Endothelial cell of umbilical vein (primary cell): ENCODE data around the gene TRAP1. TPM values are rescaled to one million over a fixed set of nuclear protein-coding genes. Genes with fewer than 3 reads are reported as not detected.

Source experiments
- BruUV-seq: library from RNA; stranded (reverse); fragments of 400-500 nt; replicated peaks from 2 replicates; lab custom pipeline; 2021; lab: Mats Ljungman, UMichigan
- CTCF ChIA-PET: fragments of 300-600, 350-600 bp; sonication (Branson Sonifier 250); formaldehyde crosslinking; loops from one replicate; lab custom pipeline; 2021; ENCODE audit warnings: antibody characterized with exemption, inconsistent platforms; lab: Charles Lee
- POLR2A ChIA-PET: fragments of 300-600, 350-600 bp; sonication (Branson Sonifier 250); formaldehyde crosslinking; loops from one replicate; lab custom pipeline; 2021; ENCODE audit warnings: antibody characterized with exemption, inconsistent platforms; lab: Charles Lee
- DNase-seq: peaks from one replicate; pipeline ENCODE4 v3.0.0-alpha.2; 2011; ENCODE audit warnings: low read depth, low spot score
- FAIRE-seq: peaks from 2 replicates; lab custom pipeline; 2011; peaks lifted over from hg19 to GRCh38; lab: Jason Lieb, UNC
- H2AFZ ChIP-seq: 2 replicates; pipeline ENCODE4 v1.6.0; 2012; ENCODE audit warnings: low read depth, low read length, control low read depth, inconsistent platforms
- H3K27ac ChIP-seq: 2 replicates; pipeline ENCODE4 v1.5.1; 2011; ENCODE audit warnings: low read depth, mild to moderate bottlenecking, control low read depth, low read length, moderate library complexity; ENCODE audit not compliant: insufficient read depth
- H3K27me3 ChIP-seq, 2 experiments: 2 replicates each; pipeline versions ENCODE4 v1.6.0 to v1.6.1; 2011; ENCODE audit warnings: low read length in 2 of 2, mixed read lengths in 1 of 2; ENCODE audit not compliant: control insufficient read depth in 2 of 2, insufficient read depth in 2 of 2
- H3K36me3 ChIP-seq, 2 experiments: 2 replicates in 1 of 2; 3 replicates in 1 of 2; pipeline ENCODE4 v1.5.1; 2011; ENCODE audit warnings: low read length in 2 of 2, mild to moderate bottlenecking in 1 of 2, moderate library complexity in 1 of 2; ENCODE audit not compliant: control insufficient read depth in 2 of 2, insufficient read depth in 2 of 2; ENCODE audit errors: extremely low read depth in 1 of 2
- H3K4me1 ChIP-seq: 3 replicates; pipeline ENCODE4 v1.5.1; 2011; ENCODE audit warnings: mild to moderate bottlenecking, low read length; ENCODE audit not compliant: control insufficient read depth, insufficient read depth; ENCODE audit errors: extremely low read depth
- H3K4me2 ChIP-seq: 2 replicates; pipeline ENCODE4 v1.6.1; 2011; ENCODE audit warnings: low read length, control low read depth, mixed read lengths; ENCODE audit not compliant: insufficient read depth
- H3K4me3 ChIP-seq, 3 experiments: fragments of 200-600 bp in 1 of 3; sonication (generic), shearing (Covaris generic) in 1 of 3; replicated peaks in 1 of 3; 2 replicates each; pipeline ENCODE4 v1.5.1; 2011 to 2016; ENCODE audit warnings: control low read depth in 3 of 3, low read length in 3 of 3, mild to moderate bottlenecking in 2 of 3, inconsistent platforms in 1 of 3, low read depth in 1 of 3, moderate library complexity in 1 of 3; ENCODE audit not compliant: insufficient read depth in 1 of 3
- H3K79me2 ChIP-seq: 2 replicates; pipeline ENCODE4 v1.6.0; 2012; ENCODE audit warnings: low read length, inconsistent platforms; ENCODE audit not compliant: control insufficient read depth, insufficient read depth
- H3K9ac ChIP-seq: replicated peaks from 2 replicates; pipeline ENCODE3; 2011; ENCODE audit warnings: low read length, control low read depth; ENCODE audit not compliant: insufficient read depth; ENCODE audit errors: extremely low read depth
- H3K9me1 ChIP-seq: replicated peaks from 3 replicates; pipeline ENCODE4 v1.6.0; 2011; ENCODE audit warnings: mild to moderate bottlenecking, low read length; ENCODE audit not compliant: control insufficient read depth, insufficient read depth; ENCODE audit errors: extremely low read depth
- H3K9me3 ChIP-seq: replicated peaks from 2 replicates; pipeline ENCODE4 v1.5.1; 2012; ENCODE audit warnings: low read length, inconsistent platforms; ENCODE audit not compliant: control insufficient read depth, insufficient read depth
- H4K20me1 ChIP-seq: replicated peaks from 2 replicates; pipeline ENCODE3; 2011; ENCODE audit warnings: mild to moderate bottlenecking, low read length; ENCODE audit not compliant: control insufficient read depth, insufficient read depth; ENCODE audit errors: extremely low read depth
- EZH2 ChIP-seq: IDR thresholded peaks from 2 replicates; pipeline ENCODE4 v1.6.1; 2012; ENCODE audit warnings: borderline replicate concordance, low read depth, mild to moderate bottlenecking, moderate library complexity, low read length, inconsistent platforms; ENCODE audit not compliant: severe bottlenecking
- FOS ChIP-seq: IDR thresholded peaks from 2 replicates; pipeline ENCODE4 v1.6.1; 2011; ENCODE audit warnings: mild to moderate bottlenecking, low read length, moderate library complexity, borderline replicate concordance; ENCODE audit not compliant: insufficient read depth
- GATA2 ChIP-seq: IDR thresholded peaks from 2 replicates; pipeline ENCODE4 v1.7.0; 2011; ENCODE audit warnings: low read depth, mild to moderate bottlenecking, moderate library complexity, mixed read lengths, low read length; ENCODE audit not compliant: insufficient read length, insufficient read depth
- JUN ChIP-seq: IDR thresholded peaks from 2 replicates; pipeline ENCODE4 v1.6.1; 2011; ENCODE audit warnings: borderline replicate concordance, low read depth; ENCODE audit not compliant: insufficient read length, insufficient read depth
- MYC ChIP-seq: IDR thresholded peaks from one replicate; pipeline ENCODE4 v1.6.1; 2011; ENCODE audit warnings: mild to moderate bottlenecking, low read depth, low read length
- POLR2A ChIP-seq: IDR thresholded peaks from 2 replicates; pipeline ENCODE4 v1.6.1; 2012; ENCODE audit warnings: low read depth, mild to moderate bottlenecking, control low read depth, low read length
- POLR2AphosphoS5 ChIP-seq: IDR thresholded peaks from 2 replicates; pipeline ENCODE4 v1.6.1; 2012; ENCODE audit warnings: low read depth, mild to moderate bottlenecking, control low read depth, low read length, moderate library complexity; ENCODE audit not compliant: insufficient read depth
- dilution Hi-C: fragments of 300-500 bp; cut with MboI; formaldehyde crosslinking; loops from one replicate; pipeline ENCODE4 v1.15.0; 2019; ENCODE audit warnings: low sequenced_read_pairs; ENCODE audit not compliant: extremely low pct_ligation_motif_present
- intact Hi-C: fragments of 100-400 bp; cut with micrococcal nuclease; formaldehyde crosslinking; loops from one replicate; pipeline ENCODE4 v1.10.0; 2022
- polyA plus RNA-seq, 4 experiments: library from polyadenylated mRNA; depleted of rRNA in 3 of 4; stranded (reverse) in 3 of 4; unstranded in 1 of 4; fragments of >200 nt; gene quantifications; 2 replicates each; pipeline versions ENCODE4 v1.2.1 to v1.2.3, GENCODE V29; 2011 to 2012; ENCODE audit warnings: missing spikeins in 1 of 4
- total RNA-seq: library from RNA; stranded (reverse); gene quantifications from 2 replicates; pipeline ENCODE4 v1.2.3, GENCODE V29; 2021
- TF ChIP-seq, protein P1 (sequence below), 2 donors: IDR thresholded peaks; 1 replicate in 1 of 2; 2 replicates in 1 of 2; pipeline ENCODE4 v1.5.1; 2011; ENCODE audit warnings: low read length in 2 of 2, mild to moderate bottlenecking in 2 of 2, moderate library complexity in 2 of 2, control low read depth in 1 of 2, inconsistent platforms in 1 of 2, low read depth in 1 of 2; ENCODE audit not compliant: insufficient read depth in 1 of 2; ENCODE audit errors: extremely low read depth in 1 of 2
- TF ChIP-seq, protein P2 (sequence below): IDR thresholded peaks from 2 replicates; pipeline ENCODE4 v1.6.1; 2011; ENCODE audit not compliant: insufficient read depth, insufficient read length

TRAP1 gene
- total and polyA plus RNA-seq, 2 donors (not counting 3 experiments of a cell fraction or from before 2014, with no cell fraction given), result 95.6 to 102 TPM

DNA sequence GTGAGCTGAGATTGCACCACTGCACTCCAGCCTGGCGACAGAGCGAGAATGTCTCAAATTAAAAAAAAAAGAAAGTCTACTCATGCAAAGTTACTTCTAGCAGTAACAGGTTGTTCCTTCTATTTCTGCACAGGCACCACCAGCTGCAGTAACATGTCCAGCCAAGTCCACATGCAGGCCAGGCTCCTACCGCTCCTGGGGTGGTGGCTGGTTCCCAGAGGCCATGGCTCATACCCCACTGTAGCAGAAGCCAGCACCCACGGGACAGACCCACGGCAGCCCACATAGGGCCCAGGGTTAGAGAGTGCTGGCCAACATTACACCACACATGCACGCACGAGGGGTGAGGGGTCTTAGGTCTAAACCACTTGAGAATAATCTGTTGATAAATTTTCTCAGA lies 26.7 kb upstream of the TRAP1 start:
- no peaks in the 10 kb centered on the region for H3K9me1 ChIP-seq
- H3K27me3 ChIP-seq, result no peaks in the 10 kb centered on the region
- H2AFZ ChIP-seq, result no peak overlapping the region
- no peaks in the 10 kb centered on the region for H4K20me1 ChIP-seq
- FAIRE-seq (no peak), DNase-seq (no peak)
- dilution Hi-C loops, result no loop called here
- H3K9ac ChIP-seq, result no peak overlapping the region
- H3K36me3 ChIP-seq, result peaks cover 17 to 57% of the 10 kb centered on the region in 2 experiments
- H3K4me1 ChIP-seq, result no peaks in the 10 kb centered on the region
- BruUV-seq, result no TSS peak
- TF ChIP-seq POLR2A (no peak), MYC (no peak), GATA2 (no peak), FOS (no peak), POLR2AphosphoS5 (no peak), JUN (no peak), EZH2 (no peak)
- TF ChIP-seq, protein P1, sequence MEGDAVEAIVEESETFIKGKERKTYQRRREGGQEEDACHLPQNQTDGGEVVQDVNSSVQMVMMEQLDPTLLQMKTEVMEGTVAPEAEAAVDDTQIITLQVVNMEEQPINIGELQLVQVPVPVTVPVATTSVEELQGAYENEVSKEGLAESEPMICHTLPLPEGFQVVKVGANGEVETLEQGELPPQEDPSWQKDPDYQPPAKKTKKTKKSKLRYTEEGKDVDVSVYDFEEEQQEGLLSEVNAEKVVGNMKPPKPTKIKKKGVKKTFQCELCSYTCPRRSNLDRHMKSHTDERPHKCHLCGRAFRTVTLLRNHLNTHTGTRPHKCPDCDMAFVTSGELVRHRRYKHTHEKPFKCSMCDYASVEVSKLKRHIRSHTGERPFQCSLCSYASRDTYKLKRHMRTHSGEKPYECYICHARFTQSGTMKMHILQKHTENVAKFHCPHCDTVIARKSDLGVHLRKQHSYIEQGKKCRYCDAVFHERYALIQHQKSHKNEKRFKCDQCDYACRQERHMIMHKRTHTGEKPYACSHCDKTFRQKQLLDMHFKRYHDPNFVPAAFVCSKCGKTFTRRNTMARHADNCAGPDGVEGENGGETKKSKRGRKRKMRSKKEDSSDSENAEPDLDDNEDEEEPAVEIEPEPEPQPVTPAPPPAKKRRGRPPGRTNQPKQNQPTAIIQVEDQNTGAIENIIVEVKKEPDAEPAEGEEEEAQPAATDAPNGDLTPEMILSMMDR (IDR thresholded peaks at IDR 0.05; ENCODE audit: extremely low read depth in 1 of 2, insufficient read depth in 1 of 2, low read depth in 1 of 2, low read length in 2 of 2), result no peak
- TF ChIP-seq, protein P2, sequence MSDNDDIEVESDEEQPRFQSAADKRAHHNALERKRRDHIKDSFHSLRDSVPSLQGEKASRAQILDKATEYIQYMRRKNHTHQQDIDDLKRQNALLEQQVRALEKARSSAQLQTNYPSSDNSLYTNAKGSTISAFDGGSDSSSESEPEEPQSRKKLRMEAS, result no peak
- intact Hi-C loops, result no loop called here
- H3K4me3 ChIP-seq, result no peak overlapping the region
- H3K4me2 ChIP-seq, result no peak overlapping the region
- H3K27ac ChIP-seq, result no peak overlapping the region
- ChIA-PET POLR2A (no interaction called here), CTCF (no interaction called here)
- no peaks in the 10 kb centered on the region for H3K9me3 ChIP-seq
- H3K79me2 ChIP-seq, result no peaks in the 10 kb centered on the region
